Activated CD4-positive, alpha-beta memory T cell treated with anti-CD3 and anti-CD28 coated beads for 36 hours (primary cell): ENCODE results near the gene ADGRG1. TPM values are rescaled to one million over a fixed set of nuclear protein-coding genes. Genes with fewer than 3 reads are reported as not detected.

Experiments used
- total RNA-seq, 2 experiments: library from RNA; stranded (reverse); gene quantifications; one replicate each; pipeline ENCODE4 v1.2.3, GENCODE V29; 2021

Gene ADGRG1
- total RNA-seq, 2 experiments from 2014 or later, result 4.7 to 6.0 TPM

Other genes starting within 250 kb of the ADGRG1 start
- 1 to 10 TPM; 1.6 to 3.1 TPM for gene CCL17, start 223.9 kb upstream of the ADGRG1 start, total RNA-seq
- 10 to 100 TPM; 34.8 to 38.5 TPM for gene CIAPIN1, start 181.2 kb upstream of the ADGRG1 start, total RNA-seq
- 10 to 100 TPM; 29.8 to 33.0 TPM for gene COQ9, start 181.2 kb upstream of the ADGRG1 start, total RNA-seq
- 10 to 100 TPM; 52.5 to 57.0 TPM for gene POLR2C, start 166.0 kb upstream of the ADGRG1 start, total RNA-seq
- gene DOK4, start 142.1 kb upstream of the ADGRG1 start, total RNA-seq, result 1 to 10 TPM; 5.5 to 7.1 TPM
- gene CCDC102A, start 92.1 kb upstream of the ADGRG1 start, total RNA-seq, result 1 to 10 TPM; 7.0 to 7.9 TPM
- 1 to 10 TPM; 6.7 to 6.9 TPM for gene ADGRG5, start 86.0 kb upstream of the ADGRG1 start, total RNA-seq
- gene ADGRG3, start 39.7 kb downstream of the ADGRG1 start, total RNA-seq, result not detected
- gene DRC7, start 66.2 kb downstream of the ADGRG1 start, total RNA-seq, result not detected
- gene KATNB1, start 107.1 kb downstream of the ADGRG1 start, total RNA-seq, result 10 to 100 TPM; 30.6 to 31.6 TPM
- 1 to 10 TPM in 1 of 2 experiments, under 1 TPM in 1; 0.83 to 1.3 TPM for gene KIFC3, start 173.9 kb downstream of the ADGRG1 start, total RNA-seq